Adrenal gland (tissue), 19 donors: ENCODE measurements around the gene LRIG2. TPM values are rescaled to one million over a fixed set of nuclear protein-coding genes. Genes with fewer than 3 reads are reported as not detected.
"Not testable (repeated sequence)": the region's sequence is repeated elsewhere in the genome, so short reads cannot be mapped to it uniquely, and the experiment has no call there.

Experiments
- DNase-seq, 7 donors: peaks; one replicate each; pipeline ENCODE4 v3.0.0-alpha.2; 2019 to 2020
- H3K27ac ChIP-seq, 5 donors: fragments of 200-600 bp; sonication (generic) in 4 of 5; 1 replicate in 3 of 5; 2 replicates in 2 of 5; pipeline versions ENCODE4 v1.5.1 to v1.8.0; 2016 to 2020; ENCODE audit warnings: mild to moderate bottlenecking in 1 of 5
- H3K27me3 ChIP-seq: fragments of 200-600 bp; 2 replicates; pipeline ENCODE4 v1.8.0; 2021
- H3K36me3 ChIP-seq, 2 donors: fragments of 200-600 bp; replicated peaks in 1 of 2; 1 replicate in 1 of 2; 2 replicates in 1 of 2; pipeline versions ENCODE4 v1.5.1 to v1.8.0; 2018 to 2022
- H3K4me1 ChIP-seq, 2 donors: fragments of 200-600 bp; replicated peaks in 1 of 2; 1 replicate in 1 of 2; 2 replicates in 1 of 2; pipeline versions ENCODE4 v1.5.1 to v1.8.0; 2018 to 2021
- H3K4me3 ChIP-seq, 4 donors: fragments of 200-600 bp; sonication (generic) in 3 of 4; one replicate each; pipeline ENCODE4 v1.5.1; 2016 to 2018
- H3K9me3 ChIP-seq, 3 donors: fragments of 200-600 bp; sonication (generic) in 1 of 3; replicated peaks in 1 of 3; 1 replicate in 2 of 3; 2 replicates in 1 of 3; pipeline versions ENCODE4 v1.5.1 to v1.8.0; 2016 to 2021
- CTCF ChIP-seq, 6 experiments: fragments of 450-650 bp in 4 of 6; fragments of 200-600 bp in 2 of 6; sonication (generic) in 1 of 6; IDR thresholded peaks; 1 replicate in 5 of 6; 2 replicates in 1 of 6; pipeline versions ENCODE4 v1.5.1 to v1.8.0; 2016 to 2021; ENCODE audit warnings: antibody characterized with exemption in 6 of 6, mild to moderate bottlenecking in 2 of 6, moderate library complexity in 1 of 6
- POLR2A ChIP-seq, 2 donors: fragments of 450-650 bp; IDR thresholded peaks; one replicate each; pipeline ENCODE4 v1.6.1; 2017; ENCODE audit warnings: antibody characterized with exemption in 2 of 2, mild to moderate bottlenecking in 2 of 2, moderate library complexity in 1 of 2
- WGBS, 4 donors: extraction: QIAGEN DNeasy Blood & Tissue Kit in 2 of 4; methylation state at CpG; one replicate each; pipeline versions ENCODE4 v1.1.5 to v1.1.7; 2013 to 2017; 5-methylcytosine and 5-hydroxymethylcytosine counted together
- intact Hi-C, 2 donors: fragments of 100-400 bp; cut with DNase I; formaldehyde crosslinking; loops; one replicate each; pipeline versions ENCODE4 v1.14.1 to v1.15.0; 2022 to 2023
- long read RNA-seq, 10 donors: library from polyadenylated mRNA in 3 of 10; unstranded in 2 of 10; stranded (forward) in 1 of 10; transcript quantifications; one replicate each; pipeline ENCODE4 v2.0.0 and lab custom pipeline, GENCODE V29; 2021 to 2026
- polyA plus RNA-seq, 3 donors: library from polyadenylated mRNA; stranded (reverse); fragments of 200-250 nt in 2 of 3; fragments of 350-450 nt in 1 of 3; fragmentation: Illumina TruSeq in 1 of 3; extraction: RNeasy Lipid Tissue Mini Kit (QIAGEN cat#74804) in 1 of 3; gene quantifications; one replicate each; pipeline ENCODE4 v1.2.3, GENCODE V29; 2013 to 2014
- total RNA-seq, 9 donors: library from RNA; depleted of rRNA in 4 of 9; stranded (reverse); fragments of >200 nt in 4 of 9; fragments of 120-200 nt in 1 of 9; fragmentation: NEBNext Ultra II Directional in 1 of 9; extraction: Animal tissue kit (Norgen Biotek cat#: 25700) in 1 of 9; gene quantifications; one replicate each; pipeline versions ENCODE4 v1.1.0 to v1.2.4, GENCODE V29; 2013 to 2023
- donor health status: healthy with polysubstance abuse.
- donor health status: Bipolar disorder and iron deficiency.
- donor health status: DM: yes; HTN: yes; CAD: no.
- donor health status: DM: no; HTN: no; CAD: no.
- donor health status: DM: no; HTN: no; CAD: no.
- donor health status: DM: yes; HTN: yes; CAD: no.

The LRIG2 gene
- total RNA-seq: 100 to 1,000 TPM in 1 of 9 donors, 10 to 100 TPM in 5, 1 to 10 TPM in 3; 7.3 to 117 (median 11.6) TPM
- polyA plus RNA-seq: 1 to 10 TPM; 3.5 to 4.9 (median 4.8) TPM
- long read RNA-seq, donor 1: 0 reads
- long read RNA-seq, donor 2: 0 reads
- long read RNA-seq, donor 3, full-length matches to known transcripts: 1 of 7 reads
- long read RNA-seq, donor 3, partial matches to known transcripts: 6 of 7 reads
- long read RNA-seq, donor 3, other reads (novel, unspliced or antisense): 0 of 7 reads
- long read RNA-seq, donor 4, full-length matches to known transcripts: 1 of 1 reads
- long read RNA-seq, donor 4, partial matches to known transcripts: 0 of 1 reads
- long read RNA-seq, donor 4, other reads (novel, unspliced or antisense): 0 of 1 reads
- long read RNA-seq, donor 5, full-length matches to known transcripts: 2 of 5 reads
- long read RNA-seq, donor 5, partial matches to known transcripts: 2 of 5 reads
- long read RNA-seq, donor 5, other reads (novel, unspliced or antisense): 1 of 5 reads
- long read RNA-seq, donor 6, partial matches to known transcripts: 0 of 1 reads
- long read RNA-seq, donor 6, other reads (novel, unspliced or antisense): 1 of 1 reads
- long read RNA-seq, donor 7: 0 reads
- long read RNA-seq, donor 8, full-length matches to known transcripts: 2 of 2 reads
- long read RNA-seq, donor 8, partial matches to known transcripts: 0 of 2 reads
- long read RNA-seq, donor 8, other reads (novel, unspliced or antisense): 0 of 2 reads
- long read RNA-seq, donor 9, full-length matches to known transcripts: 1 of 1 reads
- long read RNA-seq, donor 9, partial matches to known transcripts: 0 of 1 reads
- long read RNA-seq, donor 9, other reads (novel, unspliced or antisense): 0 of 1 reads
- long read RNA-seq, donor 10: 0 reads

GRCh38 chr1:113072757-113073478, at the start of gene LRIG2:
TSS of gene LRIG2 (plus strand) at chr1:113073198. CDS start at chr1:113073407, 209 bp downstream.
- WGBS, 4 donors: 0% methylated on average over 15 to 49 of the region's 49 CpGs
- Histone ChIP-seq H3K4me3 (peak within 1 kb of the TSS; percentile 2 to 79 (median 50)), H3K27ac (peak within 1 kb of the TSS; percentile 83 to 94 (median 85)), H3K36me3 (peaks cover 0 to 6% of the 10 kb centered on the region in 2 donors), H3K4me1 (peaks cover 13 to 29% of the 10 kb centered on the region in 2 donors), H3K27me3 (no peaks in the 10 kb centered on the region), H3K9me3 (no peaks in the 10 kb centered on the region)
- DNase-seq: peak; percentile 98 to 100 (median 99)
- intact Hi-C loops: no loop called here
- TF ChIP-seq CTCF (IDR thresholded peaks at IDR 0.05): peak; percentile 77 to 96 (median 84)
- peak; percentile 49 to 83 for TF ChIP-seq POLR2A (IDR thresholded peaks at IDR 0.05)

- H3K4me3 ChIP-seq, H3K9me3 ChIP-seq, H3K4me1 ChIP-seq, H3K27ac ChIP-seq, DNase-seq, H3K36me3 ChIP-seq, intact Hi-C loops, H3K27me3 ChIP-seq: not testable (repeated sequence)
- WGBS, 4 donors: 97 to 99% (median 98%) methylated on average over 4 of the region's 4 CpGs
Measured at GRCh38 chr1:113023316-113023715, 49.7 kb upstream of the LRIG2 start.

- Histone ChIP-seq H3K36me3 (no peaks in the 10 kb centered on the region), H3K4me1 (no peaks in the 10 kb centered on the region), H3K27ac (no peak overlapping the region), H3K4me3 (no peak overlapping the region), H3K9me3 (no peaks in the 10 kb centered on the region), H3K27me3 (no peaks in the 10 kb centered on the region)
- TF ChIP-seq POLR2A (IDR thresholded peaks at IDR 0.05) (no peak), CTCF (IDR thresholded peaks at IDR 0.05) (no peak)
- WGBS, 4 donors: 67 to 73% (median 69%) methylated on average over 5 of the region's 5 CpGs
- intact Hi-C loops: no loop called here
- no peak for DNase-seq
Measured at GRCh38 chr1:113027007-113027406, 46.0 kb upstream of the LRIG2 start.

- DNase-seq: no peak
- no peaks in the 10 kb centered on the region for H3K27me3 ChIP-seq
- no peaks in the 10 kb centered on the region for H3K4me1 ChIP-seq
- no peak overlapping the region for H3K27ac ChIP-seq
- H3K9me3 ChIP-seq: no peaks in the 10 kb centered on the region
- intact Hi-C loops: no loop called here
- H3K36me3 ChIP-seq: no peaks in the 10 kb centered on the region
- TF ChIP-seq CTCF (IDR thresholded peaks at IDR 0.05) (no peak), POLR2A (IDR thresholded peaks at IDR 0.05) (no peak)
- H3K4me3 ChIP-seq: no peak overlapping the region
Measured at GRCh38 chr1:113027449-113027848, 45.5 kb upstream of the LRIG2 start.
